Activated naive CD8-positive, alpha-beta T cell treated with anti-CD3 and anti-CD28 coated beads, Interleukin-2, amount 10 ng/mL, durations not matched to agents 7 days and 5 days (primary cell): ENCODE measurements around the gene TNIP1. TPM values are rescaled to one million over a fixed set of nuclear protein-coding genes. Genes with fewer than 3 reads are reported as not detected.

Experiments used
- ATAC-seq: fragments of 150-1000 bp; cut with Tn5 transposase; one replicate; pipeline ENCODE4 v1.10.0; 2021; ENCODE audit warnings: low read depth, moderate library complexity
- POLR2A ChIA-PET: fragments of 350-600 bp; sonication (Branson Sonifier 250); formaldehyde crosslinking; loops from one replicate; lab custom pipeline; 2021; ENCODE audit warnings: antibody characterized with exemption; lab: Charles Lee
- DNase-seq: peaks from one replicate; pipeline ENCODE4 v3.0.0; 2021
- H3K27ac Mint-ChIP-seq: one replicate; pipeline ENCODE4 v1.8.0; 2022; ENCODE audit warnings: mild to moderate bottlenecking, mixed read lengths
- H3K27me3 Mint-ChIP-seq: one replicate; pipeline ENCODE4 v1.8.0; 2022; ENCODE audit warnings: mild to moderate bottlenecking, moderate library complexity, mixed read lengths
- H3K36me3 Mint-ChIP-seq: one replicate; pipeline ENCODE4 v1.8.0; 2021; ENCODE audit warnings: mild to moderate bottlenecking, mixed read lengths
- H3K4me1 Mint-ChIP-seq: one replicate; pipeline ENCODE4 v1.8.0; 2021; ENCODE audit warnings: mixed read lengths
- H3K4me3 Mint-ChIP-seq: one replicate; pipeline ENCODE4 v1.8.0; 2022; ENCODE audit warnings: mild to moderate bottlenecking, moderate library complexity, mixed read lengths
- H3K9me3 Mint-ChIP-seq: one replicate; pipeline ENCODE4 v1.8.0; 2021; ENCODE audit warnings: mixed read lengths
- total RNA-seq, 2 experiments: library from RNA; stranded (reverse); gene quantifications; one replicate each; pipeline ENCODE4 v1.2.3, GENCODE V29; 2021

Gene TNIP1
- total RNA-seq, 2 experiments from 2014 or later = 172 to 176 TPM

GRCh38 chr5:151100681-151101080 is 19.8 kb upstream of the TNIP1 start:
- ATAC-seq (no peak), DNase-seq (no peak)
- H3K27ac Mint-ChIP-seq = peak overlapping the region; percentile 54
- H3K36me3 Mint-ChIP-seq = peaks cover 50% of the 10 kb centered on the region
- H3K4me1 Mint-ChIP-seq = peaks cover 55% of the 10 kb centered on the region
- POLR2A ChIA-PET = no interaction called here
- no peaks in the 10 kb centered on the region for H3K27me3 Mint-ChIP-seq
- H3K9me3 Mint-ChIP-seq = no peaks in the 10 kb centered on the region
- H3K4me3 Mint-ChIP-seq = no peak overlapping the region

- DNase-seq = no peak
- Mint-ChIP-seq H3K9me3 (no peaks in the 10 kb centered on the region), H3K4me1 (peaks cover 69% of the 10 kb centered on the region), H3K27me3 (no peaks in the 10 kb centered on the region), H3K27ac (peak overlapping the region; percentile 86), H3K36me3 (peaks cover 42% of the 10 kb centered on the region), H3K4me3 (peak overlapping the region; percentile 69)
- POLR2A ChIA-PET = interaction anchor here (1.4 to 1.8 kb wide), 2 partner anchors 27 to 113 kb away, joined by 5 read pairs; no protein-coding TSS in a partner anchor
- no peak for ATAC-seq
Measured at GRCh38 chr5:151098768-151099121, 17.9 kb upstream of the TNIP1 start.

- peak overlapping the region; percentile 86 for H3K27ac Mint-ChIP-seq
- peaks cover 72% of the 10 kb centered on the region for H3K4me1 Mint-ChIP-seq
- peaks cover 37% of the 10 kb centered on the region for H3K36me3 Mint-ChIP-seq
- H3K4me3 Mint-ChIP-seq = peak overlapping the region; percentile 69
- ATAC-seq = peak; percentile 72
- POLR2A ChIA-PET = interaction anchor here (0.8 to 2.1 kb wide), 5 partner anchors 11 to 114 kb away, joined by 3 to 11 read pairs (median 5); partner anchors contain the start of gene TNIP1
- DNase-seq = peak; percentile 35
- H3K9me3 Mint-ChIP-seq = no peaks in the 10 kb centered on the region
- H3K27me3 Mint-ChIP-seq = no peaks in the 10 kb centered on the region
Measured at GRCh38 chr5:151097820-151098767, 17.3 kb upstream of the TNIP1 start.

- POLR2A ChIA-PET = interaction anchor here (1.2 to 2.1 kb wide), 2 partner anchors 10 to 17 kb away, joined by 3 to 11 read pairs; partner anchors contain the start of gene TNIP1
- H3K4me1 Mint-ChIP-seq = peaks cover 76% of the 10 kb centered on the region
- no peaks in the 10 kb centered on the region for H3K27me3 Mint-ChIP-seq
- H3K9me3 Mint-ChIP-seq = no peaks in the 10 kb centered on the region
- no peak overlapping the region for H3K4me3 Mint-ChIP-seq
- peak overlapping the region; percentile 86 for H3K27ac Mint-ChIP-seq
- ATAC-seq (no peak), DNase-seq (no peak)
- H3K36me3 Mint-ChIP-seq = peaks cover 33% of the 10 kb centered on the region
Measured at GRCh38 chr5:151097061-151097460, 16.2 kb upstream of the TNIP1 start.

- Mint-ChIP-seq H3K9me3 (no peaks in the 10 kb centered on the region), H3K27ac (peak overlapping the region; percentile 62), H3K27me3 (no peaks in the 10 kb centered on the region), H3K4me3 (peak overlapping the region; percentile 26), H3K4me1 (peaks cover 73% of the 10 kb centered on the region), H3K36me3 (peaks cover 32% of the 10 kb centered on the region)
- POLR2A ChIA-PET = interaction anchor here (0.9 to 1.1 kb wide), 2 partner anchors 9 to 156 kb away, joined by 3 read pairs; no protein-coding TSS in a partner anchor
- ATAC-seq (no peak), DNase-seq (no peak)
Measured at GRCh38 chr5:151096001-151096373, 15.2 kb upstream of the TNIP1 start.

GRCh38 chr5:151095341-151096000 is 14.6 kb upstream of the TNIP1 start:
- DNase-seq (no peak), ATAC-seq (no peak)
- H3K4me1 Mint-ChIP-seq = peaks cover 70% of the 10 kb centered on the region
- POLR2A ChIA-PET = interaction anchor here (0.8 to 1.1 kb wide), 4 partner anchors 8 to 157 kb away, joined by 3 to 4 read pairs (median 3); no protein-coding TSS in a partner anchor
- no peaks in the 10 kb centered on the region for H3K27me3 Mint-ChIP-seq
- H3K27ac Mint-ChIP-seq = peak overlapping the region; percentile 62
- peak overlapping the region; percentile 26 for H3K4me3 Mint-ChIP-seq
- H3K9me3 Mint-ChIP-seq = no peaks in the 10 kb centered on the region
- H3K36me3 Mint-ChIP-seq = peaks cover 27% of the 10 kb centered on the region

GRCh38 chr5:151094852-151095245 is 14.0 kb upstream of the TNIP1 start:
- Mint-ChIP-seq H3K9me3 (no peaks in the 10 kb centered on the region), H3K4me1 (peaks cover 66% of the 10 kb centered on the region), H3K36me3 (peaks cover 23% of the 10 kb centered on the region), H3K4me3 (peak overlapping the region; percentile 72), H3K27ac (peak overlapping the region; percentile 75), H3K27me3 (no peaks in the 10 kb centered on the region)
- DNase-seq (no peak), ATAC-seq (no peak)
- POLR2A ChIA-PET = interaction anchor here (0.8 to 1.1 kb wide), 4 partner anchors 8 to 157 kb away, joined by 3 to 4 read pairs (median 3); partner anchors contain the start of gene CCDC69

- Mint-ChIP-seq H3K27me3 (no peaks in the 10 kb centered on the region), H3K9me3 (no peaks in the 10 kb centered on the region), H3K36me3 (peaks cover 18% of the 10 kb centered on the region), H3K27ac (peak overlapping the region; percentile 82), H3K4me1 (peaks cover 61% of the 10 kb centered on the region), H3K4me3 (peak overlapping the region; percentile 72)
- POLR2A ChIA-PET = interaction anchor here (0.8 to 1.5 kb wide), 6 partner anchors 8 to 158 kb away, joined by 3 to 9 read pairs (median 3); partner anchors contain the start of genes CCDC69 and TNIP1
- ATAC-seq (peak; percentile 47), DNase-seq (peak; percentile 66)
Measured at GRCh38 chr5:151094030-151094851, 13.4 kb upstream of the TNIP1 start.

- Mint-ChIP-seq H3K4me3 (peak overlapping the region; percentile 72), H3K4me1 (peaks cover 57% of the 10 kb centered on the region), H3K27ac (peak overlapping the region; percentile 82), H3K27me3 (no peaks in the 10 kb centered on the region), H3K9me3 (no peaks in the 10 kb centered on the region), H3K36me3 (peaks cover 12% of the 10 kb centered on the region)
- POLR2A ChIA-PET = interaction anchor here (1.0 to 1.5 kb wide), 3 partner anchors 9 to 29 kb away, joined by 3 to 9 read pairs (median 3); partner anchors contain the start of gene TNIP1
- no peak for DNase-seq
- peak; percentile 38 for ATAC-seq
Measured at GRCh38 chr5:151093476-151093889, 12.6 kb upstream of the TNIP1 start.

- no peaks in the 10 kb centered on the region for H3K27me3 Mint-ChIP-seq
- no peak overlapping the region for H3K27ac Mint-ChIP-seq
- DNase-seq = no peak
- no peak for ATAC-seq
- no peak overlapping the region for H3K4me3 Mint-ChIP-seq
- H3K4me1 Mint-ChIP-seq = peaks cover 52% of the 10 kb centered on the region
- no peaks in the 10 kb centered on the region for H3K9me3 Mint-ChIP-seq
- peaks cover 12% of the 10 kb centered on the region for H3K36me3 Mint-ChIP-seq
- POLR2A ChIA-PET = interaction anchor here (1.2 kb wide), 1 partner anchor 11 kb away, joined by 9 read pairs; the partner anchor contains the start of gene TNIP1
Measured at GRCh38 chr5:151092762-151093161, 11.9 kb upstream of the TNIP1 start.

- Mint-ChIP-seq H3K4me1 (peaks cover 51% of the 10 kb centered on the region), H3K4me3 (no peak overlapping the region), H3K36me3 (peaks cover 4% of the 10 kb centered on the region), H3K27me3 (no peaks in the 10 kb centered on the region), H3K27ac (no peak overlapping the region), H3K9me3 (no peaks in the 10 kb centered on the region)
- DNase-seq (no peak), ATAC-seq (no peak)
- POLR2A ChIA-PET = interaction anchor here (1.3 kb wide), 1 partner anchor 8 kb away, joined by 4 read pairs; the partner anchor contains the start of gene TNIP1
Measured at GRCh38 chr5:151089726-151090125, 8.9 kb upstream of the TNIP1 start.

GRCh38 chr5:151088986-151089385 is 8.2 kb upstream of the TNIP1 start:
- DNase-seq = no peak
- no peaks in the 10 kb centered on the region for H3K9me3 Mint-ChIP-seq
- no peak for ATAC-seq
- H3K27me3 Mint-ChIP-seq = no peaks in the 10 kb centered on the region
- no peak overlapping the region for H3K27ac Mint-ChIP-seq
- POLR2A ChIA-PET = interaction anchor here (0.8 kb wide), 1 partner anchor 18 kb away, joined by 3 read pairs; no protein-coding TSS in a partner anchor
- peaks cover 6% of the 10 kb centered on the region for H3K36me3 Mint-ChIP-seq
- H3K4me1 Mint-ChIP-seq = peaks cover 48% of the 10 kb centered on the region
- H3K4me3 Mint-ChIP-seq = no peak overlapping the region
